GM21381 (cell line): ENCODE data around the gene MOB2.

Experiments
- ATAC-seq: cut with Tn5 transposase; IDR thresholded peaks from one replicate; pipeline ENCODE4 v1.9.1; 2021; ENCODE audit warnings: mild to moderate bottlenecking, moderate library complexity; ENCODE audit not compliant: unreplicated experiment

The MOB2 gene

GRCh38 chr11:1458340-1459218, 28.0 kb downstream of the MOB2 start:
- no peak for ATAC-seq

GRCh38 chr11:1457856-1458255, 28.7 kb downstream of the MOB2 start:
- no peak for ATAC-seq

- ATAC-seq: no peak
These were observed 29.3 kb downstream of the MOB2 start for GRCh38 chr11:1457326-1457680.

GRCh38 chr11:1456596-1457325, 29.8 kb downstream of the MOB2 start:
- ATAC-seq: no peak

- no peak for ATAC-seq
These were observed 30.4 kb downstream of the MOB2 start for GRCh38 chr11:1456176-1456575.

GRCh38 chr11:1455763-1456060, 30.9 kb downstream of the MOB2 start:
- ATAC-seq: no peak

- no peak for ATAC-seq
These were observed 31.4 kb downstream of the MOB2 start for GRCh38 chr11:1455032-1455762.

GRCh38 chr11:1454576-1454975, 32.0 kb downstream of the MOB2 start:
- no peak for ATAC-seq

GRCh38 chr11:1453611-1454034, 33.0 kb downstream of the MOB2 start:
- ATAC-seq: no peak

- no peak for ATAC-seq
These were observed 33.8 kb downstream of the MOB2 start for GRCh38 chr11:1452744-1453143.

- ATAC-seq: no peak
These were observed 34.7 kb downstream of the MOB2 start for GRCh38 chr11:1451781-1452470.

- ATAC-seq: no peak
These were observed 35.4 kb downstream of the MOB2 start for GRCh38 chr11:1450949-1451710.

- ATAC-seq: no peak
These were observed 36.2 kb downstream of the MOB2 start for GRCh38 chr11:1450344-1450875.

GRCh38 chr11:1449490-1450243, 36.9 kb downstream of the MOB2 start:
- no peak for ATAC-seq

GRCh38 chr11:1448882-1449281, 37.7 kb downstream of the MOB2 start:
- ATAC-seq: no peak

- no peak for ATAC-seq
These were observed 38.4 kb downstream of the MOB2 start for GRCh38 chr11:1447845-1448825.

- no peak for ATAC-seq
These were observed 40.0 kb downstream of the MOB2 start for GRCh38 chr11:1446623-1447022.

GRCh38 chr11:1445741-1446445, 40.7 kb downstream of the MOB2 start:
- ATAC-seq: no peak
